Stimulated activated CD4-positive, alpha-beta T cell treated with anti-CD3 and anti-CD28 coated beads, Interleukin-15, amount 100 ng/mL, for 48 hours (primary cell): Measurements from ENCODE around the gene RREB1.

Source experiments
- DNase-seq, 2 donors: peaks; one replicate each; pipeline ENCODE4 v3.0.0-alpha.2; 2020; ENCODE audit warnings: low read depth in 2 of 2

RREB1 gene

DNA sequence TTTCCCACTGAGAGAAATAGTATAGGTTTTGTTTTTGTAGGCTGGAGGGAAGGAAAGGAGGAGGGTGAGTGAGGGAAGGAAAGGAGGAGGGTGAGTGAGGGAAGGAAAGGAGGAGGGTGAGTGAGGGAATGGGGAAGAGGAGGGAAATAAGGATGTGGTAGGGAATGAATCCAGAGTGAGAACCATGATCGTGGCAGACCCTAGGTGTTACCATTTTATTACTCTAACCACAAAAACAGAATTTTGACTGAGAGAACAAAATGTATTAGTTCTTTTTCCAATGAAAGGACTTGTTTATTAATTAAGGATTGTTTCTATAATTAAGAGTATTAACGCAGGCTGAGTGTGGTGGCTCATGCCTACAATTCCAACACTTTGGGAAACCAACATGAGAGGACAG, 188.8 kb downstream of the RREB1 start:
- no peak for DNase-seq

DNA sequence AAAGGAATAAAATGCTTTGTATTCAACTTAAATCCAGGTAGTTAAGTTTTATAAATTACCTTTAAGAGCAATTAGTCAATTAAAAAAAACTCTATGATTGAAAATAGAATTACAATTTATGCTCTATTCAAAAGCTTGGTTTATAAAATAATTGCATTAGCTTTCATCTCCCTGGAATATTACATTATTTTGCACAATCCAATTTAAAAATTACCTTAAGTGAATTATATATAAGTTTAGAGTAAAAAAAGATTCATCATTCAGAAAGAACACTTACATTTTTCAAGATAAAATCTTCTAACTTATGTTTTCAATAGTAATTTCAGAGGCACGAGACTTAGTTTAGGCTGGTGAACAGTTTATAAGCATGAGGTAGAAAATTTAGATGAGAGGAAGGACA, 190.4 kb downstream of the RREB1 start:
- no peak for DNase-seq

DNA sequence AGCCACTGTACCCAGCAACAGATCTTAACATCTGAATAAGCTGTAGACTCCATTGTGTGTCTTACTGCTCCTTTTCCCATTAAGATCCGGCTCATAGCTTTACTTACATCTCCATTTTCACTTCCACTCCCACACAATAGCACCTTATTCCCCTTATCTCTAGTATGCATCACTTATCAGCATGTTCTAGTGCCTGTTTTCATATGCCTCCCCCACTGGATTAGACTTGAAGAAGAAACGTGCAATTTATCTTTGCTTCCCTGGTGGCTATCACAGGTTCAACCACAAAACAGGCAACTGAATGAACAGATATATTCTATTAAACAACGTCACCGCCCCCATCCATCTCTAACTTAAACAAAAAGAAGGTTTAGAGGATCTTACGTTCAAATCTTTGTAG, 193.2 kb downstream of the RREB1 start:
- no peak for DNase-seq
